HG02678 (cell line): ENCODE data around the gene CREG1.
"Not testable (repeated sequence)": the region's sequence is repeated elsewhere in the genome, so short reads cannot be mapped to it uniquely, and the experiment has no call there.

ENCODE experiments used
- ATAC-seq: cut with Tn5 transposase; IDR thresholded peaks from one replicate; pipeline ENCODE4 v1.9.1; 2021; ENCODE audit warnings: mild to moderate bottlenecking, moderate library complexity; ENCODE audit not compliant: unreplicated experiment

CREG1 gene

DNA sequence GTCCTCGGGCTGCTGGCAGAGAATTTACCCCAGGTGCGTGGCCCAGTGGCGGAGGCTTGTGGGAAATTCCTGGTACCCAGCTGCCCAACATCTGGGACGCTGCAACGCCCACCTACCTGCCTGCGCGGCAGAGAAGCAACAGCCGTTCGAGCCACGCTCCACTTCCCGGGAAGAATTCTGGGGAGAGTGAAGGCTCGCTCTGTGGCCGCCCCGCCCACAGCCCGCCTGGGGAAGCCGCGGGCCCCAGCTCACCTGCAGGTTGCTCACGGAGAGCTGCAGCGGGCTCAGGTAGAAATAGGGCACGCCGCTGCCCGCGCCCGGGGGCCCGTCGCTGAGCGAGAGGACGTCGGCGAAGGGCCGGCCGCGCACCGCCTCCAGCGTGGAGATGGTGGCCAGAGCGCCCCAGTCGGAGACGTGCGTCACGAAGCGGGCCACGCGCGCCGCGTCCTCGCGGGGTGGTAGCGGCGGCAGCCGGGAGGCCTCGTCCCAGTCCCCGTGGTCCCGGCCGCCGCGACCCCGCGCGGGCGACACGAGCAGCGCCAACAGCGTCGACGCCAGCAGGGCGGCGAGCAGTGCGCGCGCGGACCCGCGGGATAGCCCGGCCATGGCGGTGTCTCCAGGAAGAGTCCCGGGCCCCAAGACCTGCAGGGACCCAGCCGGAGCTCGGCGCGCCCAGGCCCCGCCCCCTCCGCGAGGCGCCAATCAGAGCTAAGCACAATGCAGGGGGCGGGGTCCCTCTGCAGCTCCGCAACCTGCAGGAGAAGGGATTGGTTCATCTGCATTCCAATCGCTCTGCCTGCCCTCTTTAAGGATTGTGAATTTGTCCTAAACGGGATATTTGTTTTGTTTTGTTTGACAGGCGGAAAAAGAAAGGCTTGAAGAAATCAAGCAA is at the start of gene CREG1:
Gene CREG1, minus strand, starts transcription at position 627 of the 892 bp plus-strand sequence.
- ATAC-seq, result peak; percentile 99

- ATAC-seq, result no peak
These were observed 49.3 kb upstream of the CREG1 start for GRCh38 chr1:167602840-167603239.

- ATAC-seq, result no peak
These were observed 48.2 kb upstream of the CREG1 start for GRCh38 chr1:167601442-167602383.

DNA sequence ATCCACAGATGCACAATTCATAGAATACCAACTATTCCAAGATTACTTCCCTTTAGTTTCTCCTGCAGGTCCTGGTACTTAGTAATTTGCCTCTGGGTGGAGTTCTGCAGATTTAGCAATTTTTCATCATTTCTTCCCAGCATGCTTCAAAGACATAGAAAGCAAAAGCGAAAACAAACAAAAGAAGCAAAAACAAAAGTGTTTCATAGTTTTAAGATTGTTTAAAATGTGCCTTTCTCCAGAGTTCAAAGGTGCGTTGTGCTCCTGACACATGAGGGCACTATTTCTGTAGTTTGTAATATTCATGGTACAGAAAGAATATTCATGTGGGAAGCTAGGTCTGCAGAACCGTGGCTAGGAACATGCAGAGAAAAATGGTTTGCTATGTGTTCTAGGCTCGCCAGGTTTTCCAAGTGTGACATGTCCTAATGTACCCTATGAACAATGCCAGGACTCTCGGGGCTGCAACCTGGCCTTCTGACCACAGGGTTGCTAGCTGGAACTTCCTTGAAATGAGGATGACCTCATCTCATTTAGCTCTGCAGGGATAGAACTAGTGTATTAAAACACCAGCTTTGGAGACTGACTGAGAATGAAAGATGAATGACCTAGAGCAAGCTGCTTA is 46.5 kb upstream of the CREG1 start:
- ATAC-seq, result peak; percentile 71

DNA sequence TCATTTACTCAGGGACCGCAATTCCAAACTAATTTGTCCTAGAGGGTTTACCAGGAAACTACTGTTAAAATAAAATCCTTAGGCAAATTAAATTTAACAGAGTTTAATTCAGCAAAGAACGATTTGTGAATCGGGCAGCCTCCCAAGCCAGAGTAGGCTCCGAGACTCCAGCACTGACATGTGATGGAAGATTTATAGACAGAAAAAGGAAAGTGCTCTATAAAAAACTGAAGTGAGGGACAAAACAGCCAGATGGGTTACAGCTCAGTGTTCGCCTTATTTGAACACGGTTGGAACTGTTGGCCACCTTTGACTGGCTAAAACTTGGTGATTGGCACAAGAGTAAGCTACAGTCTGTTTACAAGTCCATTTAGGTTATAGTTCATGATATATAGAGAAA is 41.3 kb upstream of the CREG1 start:
- no peak for ATAC-seq

- no peak for ATAC-seq
These were observed 40.3 kb upstream of the CREG1 start for GRCh38 chr1:167593860-167594259.

- ATAC-seq, result no peak
These were observed 38.9 kb upstream of the CREG1 start for GRCh38 chr1:167592475-167592874.

GRCh38 chr1:167588361-167588760 is 34.8 kb upstream of the CREG1 start:
- no peak for ATAC-seq

DNA sequence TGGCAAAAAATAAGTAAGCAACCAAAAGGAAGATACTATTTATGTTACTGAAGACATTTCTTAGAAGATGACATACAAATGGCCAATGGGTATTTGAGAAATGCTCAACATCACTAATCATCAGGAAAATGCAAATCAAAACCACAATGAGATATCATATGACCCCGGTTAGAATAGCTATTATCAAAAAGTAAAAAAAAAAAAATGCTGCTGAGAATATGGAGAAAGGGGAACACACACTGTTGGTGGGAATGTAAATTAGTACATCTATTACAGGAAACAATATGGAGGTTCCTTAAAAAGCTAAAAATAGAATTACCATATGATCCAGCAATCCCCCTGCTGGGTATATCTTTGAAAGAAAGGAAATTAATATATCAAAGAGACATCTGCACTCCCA is 34.3 kb upstream of the CREG1 start:
- no peak for ATAC-seq

- no peak for ATAC-seq
These were observed 33.8 kb upstream of the CREG1 start for GRCh38 chr1:167587342-167587741.

GRCh38 chr1:167584581-167584980 is 31.0 kb upstream of the CREG1 start:
- ATAC-seq, result no peak

DNA sequence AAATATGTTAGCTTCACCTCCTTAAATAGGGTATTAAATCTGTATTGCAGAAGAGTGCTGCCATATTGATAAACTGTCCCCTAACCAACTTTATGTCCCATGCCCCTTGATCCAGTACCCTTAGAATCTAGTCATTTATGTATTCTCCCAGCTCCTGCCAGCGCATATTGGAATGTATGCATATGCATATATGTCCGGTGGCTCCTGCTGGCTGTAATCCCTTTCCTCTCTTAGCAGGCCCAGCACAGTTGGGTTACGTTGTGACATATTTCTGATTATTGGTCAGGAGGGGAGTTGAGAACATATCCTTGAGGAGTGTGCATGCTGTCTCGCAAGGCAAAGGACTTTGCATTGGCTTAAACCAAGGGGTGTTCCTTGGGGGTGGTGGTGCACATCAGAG is 29.2 kb upstream of the CREG1 start:
- ATAC-seq, result no peak

- no peak for ATAC-seq
These were observed 28.5 kb upstream of the CREG1 start for GRCh38 chr1:167582064-167582463.

DNA sequence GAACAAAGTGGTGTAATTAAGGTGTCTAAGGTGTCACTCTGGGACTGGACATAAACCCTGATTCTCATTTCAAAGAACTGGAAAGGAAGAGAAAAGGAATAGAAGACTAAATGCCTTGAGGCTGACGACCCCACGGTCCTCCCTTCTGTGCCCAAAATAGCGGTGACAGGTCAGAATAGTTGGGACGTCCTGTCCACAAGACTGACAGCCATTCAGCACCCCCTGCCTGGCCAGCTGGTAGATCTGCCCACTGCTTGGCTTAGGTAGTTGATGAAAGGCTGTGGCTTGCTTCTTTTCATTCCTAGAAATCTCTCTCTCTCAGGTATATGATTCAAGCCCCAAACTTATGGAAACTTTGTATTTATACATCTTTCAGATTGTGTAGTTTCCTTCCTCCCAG is 26.4 kb upstream of the CREG1 start:
- no peak for ATAC-seq

GRCh38 chr1:167578939-167579521 is 25.5 kb upstream of the CREG1 start:
- ATAC-seq, result no peak

DNA sequence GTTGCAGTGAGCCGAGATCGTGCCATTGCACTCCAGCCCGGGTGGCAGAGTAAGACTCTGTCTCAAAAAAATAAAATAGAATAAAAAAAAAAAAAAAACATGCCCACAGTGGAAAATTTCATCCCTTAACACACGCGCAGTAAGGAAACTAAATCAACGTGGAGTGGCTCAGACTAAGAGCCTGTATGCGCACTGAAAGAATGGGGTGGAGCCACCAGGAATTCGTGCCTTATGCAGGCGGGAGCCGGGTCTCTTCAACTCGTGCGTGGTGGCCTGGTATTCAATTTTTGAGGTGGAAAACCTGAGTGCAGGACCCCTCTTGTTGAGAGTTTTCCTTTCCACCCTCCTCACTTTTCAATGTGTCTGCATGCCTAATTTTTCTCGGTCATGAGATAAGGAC is 22.1 kb upstream of the CREG1 start:
- no peak for ATAC-seq

GRCh38 chr1:167573035-167573434 is 19.5 kb upstream of the CREG1 start:
- no peak for ATAC-seq

GRCh38 chr1:167570712-167571111 is 17.1 kb upstream of the CREG1 start:
- not testable (repeated sequence) for ATAC-seq

DNA sequence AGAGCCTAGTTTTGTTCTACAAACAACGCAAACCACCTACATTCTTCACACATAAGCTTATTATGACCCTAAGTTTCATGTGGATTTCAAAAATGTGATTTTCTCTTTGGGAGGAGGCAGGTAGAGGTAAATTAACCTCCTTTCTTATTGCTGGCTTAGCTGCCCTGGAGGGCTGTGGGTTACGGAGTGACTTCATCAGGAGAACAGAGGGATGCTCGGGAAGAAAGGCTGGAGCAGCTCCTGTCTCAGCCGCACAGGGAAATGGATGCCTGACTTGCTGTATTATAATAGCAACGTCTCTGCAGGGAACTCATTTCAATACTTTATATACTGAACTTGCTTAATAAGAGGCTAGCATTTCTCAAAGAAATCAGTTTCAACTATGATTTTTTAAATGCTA is 14.1 kb upstream of the CREG1 start:
- no peak for ATAC-seq

GRCh38 chr1:167566766-167567165 is 13.2 kb upstream of the CREG1 start:
- ATAC-seq, result no peak

DNA sequence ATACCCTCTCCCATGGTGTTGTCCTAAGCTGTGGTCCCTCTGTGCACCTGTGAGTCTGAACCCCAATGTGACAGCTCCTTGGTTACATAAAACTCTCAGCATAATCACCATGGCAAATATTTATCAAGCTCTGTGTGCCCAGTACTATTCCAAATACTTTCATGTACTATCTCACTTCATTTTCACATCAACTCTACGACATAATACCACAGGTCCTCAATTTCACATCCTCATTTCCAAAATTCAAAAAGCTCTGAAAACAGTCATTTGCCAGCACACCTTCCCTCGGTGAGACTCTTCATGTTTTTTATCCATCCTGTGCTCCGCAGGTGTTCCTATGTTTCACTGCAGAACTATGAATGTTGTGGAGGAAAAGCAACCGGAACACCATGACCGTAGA is 12.4 kb upstream of the CREG1 start:
- no peak for ATAC-seq
